Calu3 (cell line): ENCODE results near the gene SLC25A39. TPM values are rescaled to one million over a fixed set of nuclear protein-coding genes. Genes with fewer than 3 reads are reported as not detected.

Source experiments
- BruUV-seq: library from RNA; stranded (reverse); fragments of 400-500 nt; replicated peaks from 2 replicates; lab custom pipeline; 2021; lab: Mats Ljungman, UMichigan
- CTCF ChIA-PET: fragments of 300-600 bp; sonication (Branson Sonifier 250); formaldehyde crosslinking; loops from one replicate; lab custom pipeline; 2022; ENCODE audit warnings: antibody characterized with exemption; lab: Charles Lee
- DNase-seq: peaks from one replicate; pipeline ENCODE4 v3.0.0; 2022
- H3K27ac Mint-ChIP-seq: one replicate; pipeline ENCODE4 v1.8.0; 2022; ENCODE audit warnings: mixed read lengths; ENCODE audit not compliant: unreplicated experiment
- H3K27me3 Mint-ChIP-seq: one replicate; pipeline ENCODE4 v1.8.0; 2022; ENCODE audit warnings: mixed read lengths; ENCODE audit not compliant: unreplicated experiment
- H3K36me3 Mint-ChIP-seq: one replicate; pipeline ENCODE4 v1.8.0; 2022; ENCODE audit warnings: mild to moderate bottlenecking, moderate library complexity, mixed read lengths; ENCODE audit not compliant: insufficient read depth, unreplicated experiment
- H3K4me1 Mint-ChIP-seq: one replicate; pipeline ENCODE4 v1.8.0; 2022; ENCODE audit warnings: mild to moderate bottlenecking, low read depth, mixed read lengths; ENCODE audit not compliant: unreplicated experiment
- H3K4me3 Mint-ChIP-seq: one replicate; pipeline ENCODE4 v1.8.0; 2022; ENCODE audit warnings: mild to moderate bottlenecking, low read depth, moderate library complexity, mixed read lengths; ENCODE audit not compliant: unreplicated experiment
- H3K9me3 Mint-ChIP-seq: one replicate; pipeline ENCODE4 v1.8.0; 2022; ENCODE audit warnings: low read depth, mixed read lengths; ENCODE audit not compliant: unreplicated experiment
- CTCF ChIP-seq: fragments of 200-600 bp; IDR thresholded peaks from one replicate; pipeline ENCODE4 v1.8.0; 2022; ENCODE audit warnings: antibody characterized with exemption; ENCODE audit not compliant: unreplicated experiment
- intact Hi-C: fragments of 100-400 bp; cut with micrococcal nuclease; formaldehyde crosslinking; loops from one replicate; pipeline ENCODE4 v1.10.0; 2022; ENCODE audit not compliant: unreplicated experiment
- total RNA-seq: library from RNA; stranded (reverse); gene quantifications from 2 replicates; pipeline ENCODE4 v1.2.3, GENCODE V29; 2022

Gene SLC25A39
- total RNA-seq, 1 experiment from 2014 or later: 271 TPM

- no peak for TF ChIP-seq CTCF
- Mint-ChIP-seq H3K27ac (no peak overlapping the region), H3K27me3 (peaks cover 26% of the 10 kb centered on the region), H3K36me3 (peaks cover 14% of the 10 kb centered on the region), H3K9me3 (no peaks in the 10 kb centered on the region), H3K4me3 (peak overlapping the region; percentile 32), H3K4me1 (no peaks in the 10 kb centered on the region)
- no peak for DNase-seq
- intact Hi-C loops: no loop called here
- BruUV-seq: no TSS peak
- CTCF ChIA-PET: interaction anchor here (0.5 to 0.7 kb wide), 4 partner anchors 14 to 906 kb away, joined by 3 to 5 read pairs (median 3); no protein-coding TSS in a partner anchor
Measured at GRCh38 chr17:44352828-44353671, 28.4 kb upstream of the SLC25A39 start.

- Mint-ChIP-seq H3K9me3 (no peaks in the 10 kb centered on the region), H3K27ac (no peak overlapping the region), H3K27me3 (peaks cover 21% of the 10 kb centered on the region), H3K4me1 (no peaks in the 10 kb centered on the region), H3K36me3 (peaks cover 14% of the 10 kb centered on the region), H3K4me3 (no peak overlapping the region)
- intact Hi-C loops: no loop called here
- DNase-seq: no peak
- CTCF ChIA-PET: interaction anchor here (2.2 kb wide), 1 partner anchor 11 kb away, joined by 4 read pairs; no protein-coding TSS in a partner anchor
- no peak for TF ChIP-seq CTCF
- TSS peak; percentile 81 for BruUV-seq
Measured at GRCh38 chr17:44351961-44352827, 27.6 kb upstream of the SLC25A39 start.

- H3K9me3 Mint-ChIP-seq: no peaks in the 10 kb centered on the region
- peaks cover 16% of the 10 kb centered on the region for H3K27me3 Mint-ChIP-seq
- peaks cover under 1% of the 10 kb centered on the region for H3K4me1 Mint-ChIP-seq
- CTCF ChIA-PET: interaction anchor here (0.6 to 2.2 kb wide), 4 partner anchors 8 to 130 kb away, joined by 3 to 4 read pairs (median 3); partner anchors contain the start of gene SLC25A39
- peaks cover 14% of the 10 kb centered on the region for H3K36me3 Mint-ChIP-seq
- no TSS peak for BruUV-seq
- H3K27ac Mint-ChIP-seq: no peak overlapping the region
- no peak for DNase-seq
- no peak overlapping the region for H3K4me3 Mint-ChIP-seq
- intact Hi-C loops: no loop called here
- TF ChIP-seq CTCF: no peak
Measured at GRCh38 chr17:44351464-44351863, 26.8 kb upstream of the SLC25A39 start.

GRCh38 chr17:44350733-44351226 is 26.2 kb upstream of the SLC25A39 start:
- peaks cover 8% of the 10 kb centered on the region for H3K4me1 Mint-ChIP-seq
- CTCF ChIA-PET: interaction anchor here (0.6 to 2.2 kb wide), 4 partner anchors 10 to 129 kb away, joined by 3 to 5 read pairs (median 4); partner anchors contain the start of gene SLC25A39
- no peaks in the 10 kb centered on the region for H3K9me3 Mint-ChIP-seq
- intact Hi-C loops: no loop called here
- peak; percentile 97 for TF ChIP-seq CTCF
- peak; percentile 90 for DNase-seq
- BruUV-seq: no TSS peak
- H3K36me3 Mint-ChIP-seq: peaks cover 18% of the 10 kb centered on the region
- H3K27me3 Mint-ChIP-seq: peaks cover 9% of the 10 kb centered on the region
- no peak overlapping the region for H3K4me3 Mint-ChIP-seq
- no peak overlapping the region for H3K27ac Mint-ChIP-seq
